ENCODE data around the gene SEC14L1. TPM values are rescaled to one million over a fixed set of nuclear protein-coding genes. Genes with fewer than 3 reads are reported as not detected.

The SEC14L1 gene
- polyA plus RNA-seq, 1 donor: 28.7 TPM

DNA sequence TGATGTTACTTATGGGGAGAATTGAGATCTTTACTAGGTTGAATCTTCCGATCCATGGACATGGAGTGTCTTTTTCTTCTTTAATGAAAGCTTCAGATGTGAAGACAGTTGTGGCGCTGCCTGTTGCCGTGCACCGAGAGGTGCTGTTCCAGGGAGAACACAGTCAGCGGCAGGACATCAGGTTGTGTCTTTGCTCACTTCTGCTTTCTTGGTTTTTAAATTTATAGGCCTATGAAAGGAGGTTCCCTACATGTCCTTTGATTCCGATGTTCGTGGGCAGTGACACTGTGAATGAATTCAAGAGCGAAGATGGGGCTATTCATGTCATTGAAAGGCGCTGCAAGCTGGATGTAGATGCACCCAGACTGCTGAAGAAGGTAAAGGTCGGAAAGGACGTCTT is 49.8 kb downstream of the SEC14L1 start:
- Histone ChIP-seq H3K27me3 (ENCODE audit: control insufficient read depth, insufficient read depth, low read length) (no peaks in the 10 kb centered on the region), H3K27ac (ENCODE audit: low read length) (no peak overlapping the region), H3K4me1 (ENCODE audit: control insufficient read depth, insufficient read depth, low read length) (no peaks in the 10 kb centered on the region), H3K9me3 (ENCODE audit: control insufficient read depth, low read depth, low read length) (no peaks in the 10 kb centered on the region), H3K36me3 (ENCODE audit: control insufficient read depth, insufficient read depth, low read length) (peaks cover 23% of the 10 kb centered on the region), H3K4me3 (ENCODE audit: low read length) (no peak overlapping the region)
- DNase-seq: no peak
- no CpG with 5 or more reads among the region's 11 CpGs for WGBS (ENCODE audit: insufficient coverage, low lambda C conversion rate)

DNA sequence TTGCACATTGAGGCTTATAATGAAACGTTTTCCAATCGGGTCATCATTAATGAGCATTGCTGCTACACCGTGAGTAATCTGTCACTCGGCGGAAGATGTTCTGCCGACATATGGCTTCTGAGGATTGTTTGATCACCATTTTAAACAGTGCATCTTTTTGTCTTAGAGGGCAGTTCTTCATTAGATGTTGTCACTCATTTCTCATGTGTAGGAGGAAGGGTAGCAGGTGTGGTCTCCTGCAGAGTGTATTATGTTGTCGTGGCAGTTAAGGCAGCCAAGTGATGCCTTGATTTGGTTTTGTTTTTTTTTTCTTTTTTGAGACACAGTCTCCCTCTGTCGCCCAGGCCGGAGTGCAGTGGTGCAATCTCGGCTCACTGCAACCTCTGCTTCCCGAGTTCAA is 50.5 kb downstream of the SEC14L1 start:
- H3K9me3 ChIP-seq (ENCODE audit: control insufficient read depth, low read depth, low read length): no peaks in the 10 kb centered on the region
- no peak overlapping the region for H3K27ac ChIP-seq (ENCODE audit: low read length)
- peaks cover 28% of the 10 kb centered on the region for H3K36me3 ChIP-seq (ENCODE audit: control insufficient read depth, insufficient read depth, low read length)
- H3K27me3 ChIP-seq (ENCODE audit: control insufficient read depth, insufficient read depth, low read length): no peaks in the 10 kb centered on the region
- 80% methylated on average over 2 of the region's 11 CpGs for WGBS (ENCODE audit: insufficient coverage, low lambda C conversion rate)
- no peak overlapping the region for H3K4me3 ChIP-seq (ENCODE audit: low read length)
- H3K4me1 ChIP-seq (ENCODE audit: control insufficient read depth, insufficient read depth, low read length): no peaks in the 10 kb centered on the region
- no peak for DNase-seq

DNA sequence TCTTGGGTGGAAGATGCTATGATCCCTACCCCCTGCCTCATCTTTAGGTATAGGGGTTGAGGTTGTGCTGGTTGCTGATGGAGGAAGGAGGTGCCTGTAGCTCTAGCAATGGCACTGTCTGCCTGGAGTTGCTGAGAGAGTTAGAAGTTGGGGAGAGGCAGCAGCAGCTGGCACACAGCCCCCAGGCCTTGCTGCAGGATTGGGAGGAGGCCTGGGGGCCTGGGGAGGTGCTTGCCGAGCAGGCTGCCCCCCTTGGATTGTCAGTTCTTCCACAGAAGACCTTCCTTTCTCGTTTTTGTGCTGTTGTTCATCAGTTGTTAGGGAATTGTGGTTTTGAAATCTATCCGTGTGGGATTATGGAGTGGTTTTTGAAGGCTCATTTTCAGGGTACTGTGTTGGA is 52.9 kb downstream of the SEC14L1 start:
- Histone ChIP-seq H3K36me3 (ENCODE audit: control insufficient read depth, insufficient read depth, low read length) (peaks cover 40% of the 10 kb centered on the region), H3K4me3 (ENCODE audit: low read length) (no peak overlapping the region), H3K9me3 (ENCODE audit: control insufficient read depth, low read depth, low read length) (no peaks in the 10 kb centered on the region), H3K27ac (ENCODE audit: low read length) (no peak overlapping the region), H3K27me3 (ENCODE audit: control insufficient read depth, insufficient read depth, low read length) (no peaks in the 10 kb centered on the region), H3K4me1 (ENCODE audit: control insufficient read depth, insufficient read depth, low read length) (no peaks in the 10 kb centered on the region)
- DNase-seq: no peak
- 90% methylated on average over 2 of the region's 3 CpGs for WGBS (ENCODE audit: insufficient coverage, low lambda C conversion rate)

DNA sequence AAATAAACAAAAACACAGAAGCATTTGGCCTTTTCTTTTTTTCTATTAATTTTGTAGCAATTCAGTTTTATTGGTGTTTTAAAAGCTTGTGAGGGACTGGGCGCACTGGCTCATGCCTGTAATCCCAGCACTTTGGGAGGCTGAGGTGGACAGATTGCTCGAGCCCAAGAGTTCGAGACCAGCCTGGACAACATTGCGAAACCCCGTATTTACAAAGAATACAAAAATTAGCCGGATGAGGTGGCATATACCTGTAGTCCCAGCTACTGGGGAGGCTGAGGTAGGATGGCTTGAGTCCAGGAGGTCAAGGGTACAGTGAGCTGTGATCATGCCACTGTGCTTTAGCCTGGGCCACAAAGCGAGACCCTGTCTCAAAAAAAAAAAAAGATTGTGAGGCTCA is 53.4 kb downstream of the SEC14L1 start:
- no peaks in the 10 kb centered on the region for H3K27me3 ChIP-seq (ENCODE audit: control insufficient read depth, insufficient read depth, low read length)
- no peaks in the 10 kb centered on the region for H3K4me1 ChIP-seq (ENCODE audit: control insufficient read depth, insufficient read depth, low read length)
- H3K27ac ChIP-seq (ENCODE audit: low read length): no peak overlapping the region
- no peaks in the 10 kb centered on the region for H3K9me3 ChIP-seq (ENCODE audit: control insufficient read depth, low read depth, low read length)
- WGBS (ENCODE audit: insufficient coverage, low lambda C conversion rate): no CpG with 5 or more reads among the region's 7 CpGs
- no peak overlapping the region for H3K4me3 ChIP-seq (ENCODE audit: low read length)
- no peak for DNase-seq
- H3K36me3 ChIP-seq (ENCODE audit: control insufficient read depth, insufficient read depth, low read length): peaks cover 40% of the 10 kb centered on the region

DNA sequence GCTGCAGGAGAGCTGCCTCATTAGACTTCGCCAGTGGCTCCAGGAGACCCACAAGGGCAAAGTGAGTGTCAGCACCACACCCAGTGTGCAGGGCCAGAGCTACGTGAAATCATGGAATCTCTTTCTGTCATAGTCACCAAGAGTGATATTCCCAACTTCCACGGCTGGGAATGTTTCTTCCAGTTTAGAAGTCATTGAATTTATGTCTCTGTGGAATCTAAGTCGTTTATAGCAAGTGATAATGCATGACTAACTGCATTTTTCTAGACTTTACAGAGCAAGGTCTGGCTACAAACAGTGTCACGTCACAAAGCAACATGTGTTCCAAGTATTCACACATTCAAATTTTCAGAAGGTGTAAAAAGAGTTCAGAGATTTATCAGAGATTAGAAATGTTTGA is 55.5 kb downstream of the SEC14L1 start:
- Histone ChIP-seq H3K9me3 (ENCODE audit: control insufficient read depth, low read depth, low read length) (no peaks in the 10 kb centered on the region), H3K27ac (ENCODE audit: low read length) (no peak overlapping the region), H3K4me1 (ENCODE audit: control insufficient read depth, insufficient read depth, low read length) (no peaks in the 10 kb centered on the region), H3K4me3 (ENCODE audit: low read length) (no peak overlapping the region), H3K36me3 (ENCODE audit: control insufficient read depth, insufficient read depth, low read length) (peaks cover 55% of the 10 kb centered on the region), H3K27me3 (ENCODE audit: control insufficient read depth, insufficient read depth, low read length) (no peaks in the 10 kb centered on the region)
- no CpG with 5 or more reads among the region's 5 CpGs for whole genome bisulfite sequencing (ENCODE audit: insufficient coverage, low lambda C conversion rate)
- DNase-seq: no peak

DNA sequence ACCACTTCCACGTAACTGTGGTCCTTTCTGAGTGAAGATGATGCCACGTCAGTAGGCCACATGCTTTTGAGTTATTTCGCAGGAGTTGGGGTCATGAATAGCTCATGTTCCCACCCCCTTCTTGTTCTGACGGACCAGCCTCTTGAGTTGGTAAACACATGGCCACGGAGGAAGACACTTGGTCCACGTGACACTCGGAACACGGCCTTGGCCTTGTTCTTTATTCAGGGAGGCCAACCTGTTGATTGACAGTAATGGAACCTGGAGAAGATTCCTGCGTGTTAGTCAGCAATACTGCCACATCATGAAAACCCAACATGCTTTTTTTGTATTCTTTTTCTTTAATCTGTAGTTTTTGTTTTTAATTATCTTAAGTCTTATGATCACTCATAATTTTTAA is 56.3 kb downstream of the SEC14L1 start:
- H3K4me3 ChIP-seq (ENCODE audit: low read length): no peak overlapping the region
- no peaks in the 10 kb centered on the region for H3K27me3 ChIP-seq (ENCODE audit: control insufficient read depth, insufficient read depth, low read length)
- no peak overlapping the region for H3K27ac ChIP-seq (ENCODE audit: low read length)
- no peak for DNase-seq
- H3K36me3 ChIP-seq (ENCODE audit: control insufficient read depth, insufficient read depth, low read length): peaks cover 60% of the 10 kb centered on the region
- WGBS (ENCODE audit: insufficient coverage, low lambda C conversion rate): no CpG with 5 or more reads among the region's 9 CpGs
- H3K4me1 ChIP-seq (ENCODE audit: control insufficient read depth, insufficient read depth, low read length): no peaks in the 10 kb centered on the region
- no peaks in the 10 kb centered on the region for H3K9me3 ChIP-seq (ENCODE audit: control insufficient read depth, low read depth, low read length)

DNA sequence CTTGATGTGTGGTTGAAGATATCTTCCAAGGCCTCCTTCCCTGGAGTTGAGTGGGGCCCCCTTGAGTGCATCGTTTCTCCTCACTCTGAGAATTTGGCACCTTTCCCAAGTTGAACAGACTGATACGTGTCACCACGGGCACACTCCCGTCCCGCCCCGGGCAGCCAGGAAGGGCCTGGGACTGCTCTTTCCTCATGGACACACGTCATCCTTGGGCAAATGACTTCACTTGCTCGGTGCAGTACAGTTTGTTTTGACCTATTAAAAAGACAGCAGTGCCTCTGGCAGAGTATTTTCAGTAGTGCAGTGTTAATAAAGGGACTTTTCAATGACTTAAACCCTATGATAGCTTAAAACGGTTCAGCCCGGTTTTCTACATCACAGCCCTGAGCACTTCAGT is 59.9 kb downstream of the SEC14L1 start:
- Histone ChIP-seq H3K9me3 (ENCODE audit: control insufficient read depth, low read depth, low read length) (no peaks in the 10 kb centered on the region), H3K4me1 (ENCODE audit: control insufficient read depth, insufficient read depth, low read length) (no peaks in the 10 kb centered on the region), H3K36me3 (ENCODE audit: control insufficient read depth, insufficient read depth, low read length) (peaks cover 63% of the 10 kb centered on the region), H3K27ac (ENCODE audit: low read length) (no peak overlapping the region), H3K4me3 (ENCODE audit: low read length) (no peak overlapping the region), H3K27me3 (ENCODE audit: control insufficient read depth, insufficient read depth, low read length) (no peaks in the 10 kb centered on the region)
- no CpG with 5 or more reads among the region's 10 CpGs for WGBS (ENCODE audit: insufficient coverage, low lambda C conversion rate)
- no peak for DNase-seq

DNA sequence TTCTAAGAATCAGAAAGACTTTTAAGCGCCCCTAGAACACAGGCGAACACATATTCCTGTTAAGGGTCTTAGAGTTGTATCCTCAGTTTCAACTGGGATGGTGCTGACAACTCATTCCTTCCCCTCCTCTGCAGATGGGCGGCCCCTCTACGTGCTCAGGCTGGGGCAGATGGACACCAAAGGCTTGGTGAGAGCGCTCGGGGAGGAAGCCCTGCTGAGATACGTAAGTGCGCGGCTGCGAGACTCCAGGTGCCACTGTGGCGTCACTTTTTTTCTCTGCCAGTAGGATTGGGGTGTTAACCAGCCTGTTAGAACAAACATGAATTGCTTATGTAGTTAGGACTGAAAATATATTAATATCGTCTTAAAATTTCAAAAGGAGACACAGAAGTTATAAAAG is 62.7 kb downstream of the SEC14L1 start:
- DNase-seq: no peak
- H3K4me3 ChIP-seq (ENCODE audit: low read length): no peak overlapping the region
- 100% methylated on average over 1 of the region's 12 CpGs for WGBS (ENCODE audit: insufficient coverage, low lambda C conversion rate)
- no peak overlapping the region for H3K27ac ChIP-seq (ENCODE audit: low read length)
- no peaks in the 10 kb centered on the region for H3K9me3 ChIP-seq (ENCODE audit: control insufficient read depth, low read depth, low read length)
- peaks cover 69% of the 10 kb centered on the region for H3K36me3 ChIP-seq (ENCODE audit: control insufficient read depth, insufficient read depth, low read length)
- H3K4me1 ChIP-seq (ENCODE audit: control insufficient read depth, insufficient read depth, low read length): no peaks in the 10 kb centered on the region
- H3K27me3 ChIP-seq (ENCODE audit: control insufficient read depth, insufficient read depth, low read length): no peaks in the 10 kb centered on the region

DNA sequence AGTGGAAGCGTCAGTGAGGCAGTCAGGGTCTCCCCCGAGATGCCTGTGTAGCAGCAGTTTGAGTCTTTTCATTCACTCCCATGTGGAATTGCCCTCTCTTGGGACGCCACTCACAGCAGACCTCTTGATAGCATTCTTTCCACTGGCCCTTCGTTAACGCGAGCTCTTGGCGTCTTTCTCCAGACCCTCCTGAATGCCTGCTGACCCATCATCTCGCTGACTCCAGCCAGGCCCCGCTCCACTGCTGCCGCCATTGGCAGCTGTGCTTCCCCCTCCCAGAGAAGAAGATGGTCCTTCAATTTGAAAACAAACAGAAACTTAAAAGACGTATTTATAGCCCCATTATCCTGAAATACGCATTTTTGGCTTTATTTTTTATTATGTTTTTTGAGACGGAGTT is 63.1 kb downstream of the SEC14L1 start:
- Histone ChIP-seq H3K9me3 (ENCODE audit: control insufficient read depth, low read depth, low read length) (no peaks in the 10 kb centered on the region), H3K4me1 (ENCODE audit: control insufficient read depth, insufficient read depth, low read length) (no peaks in the 10 kb centered on the region), H3K36me3 (ENCODE audit: control insufficient read depth, insufficient read depth, low read length) (peaks cover 72% of the 10 kb centered on the region), H3K27me3 (ENCODE audit: control insufficient read depth, insufficient read depth, low read length) (no peaks in the 10 kb centered on the region), H3K4me3 (ENCODE audit: low read length) (no peak overlapping the region), H3K27ac (ENCODE audit: low read length) (no peak overlapping the region)
- no peak for DNase-seq
- 93% methylated on average over 2 of the region's 13 CpGs for WGBS (ENCODE audit: insufficient coverage, low lambda C conversion rate)

DNA sequence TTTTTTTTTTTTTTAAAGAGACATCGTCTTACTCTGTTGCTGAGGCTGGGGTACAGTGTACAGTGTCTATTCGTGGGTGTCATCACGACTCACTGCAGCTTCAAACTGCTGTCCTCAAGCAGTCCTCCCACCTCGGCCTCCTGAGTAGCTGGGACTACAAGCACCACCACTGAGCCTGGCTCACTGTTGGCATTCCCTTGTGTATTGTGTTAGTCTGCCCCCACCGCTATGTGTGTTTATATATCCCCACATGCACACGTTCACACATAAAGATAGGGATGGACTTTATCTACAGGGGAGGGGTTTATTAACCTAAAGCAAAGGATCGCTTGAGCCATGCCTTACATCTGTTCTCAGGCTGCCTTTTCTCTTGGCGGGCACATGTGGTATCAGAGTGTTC is 63.8 kb downstream of the SEC14L1 start:
- no peak overlapping the region for H3K27ac ChIP-seq (ENCODE audit: low read length)
- no peaks in the 10 kb centered on the region for H3K9me3 ChIP-seq (ENCODE audit: control insufficient read depth, low read depth, low read length)
- H3K4me3 ChIP-seq (ENCODE audit: low read length): no peak overlapping the region
- H3K4me1 ChIP-seq (ENCODE audit: control insufficient read depth, insufficient read depth, low read length): no peaks in the 10 kb centered on the region
- no CpG with 5 or more reads among the region's 8 CpGs for WGBS (ENCODE audit: insufficient coverage, low lambda C conversion rate)
- no peak for DNase-seq
- H3K36me3 ChIP-seq (ENCODE audit: control insufficient read depth, insufficient read depth, low read length): peaks cover 76% of the 10 kb centered on the region
- no peaks in the 10 kb centered on the region for H3K27me3 ChIP-seq (ENCODE audit: control insufficient read depth, insufficient read depth, low read length)

DNA sequence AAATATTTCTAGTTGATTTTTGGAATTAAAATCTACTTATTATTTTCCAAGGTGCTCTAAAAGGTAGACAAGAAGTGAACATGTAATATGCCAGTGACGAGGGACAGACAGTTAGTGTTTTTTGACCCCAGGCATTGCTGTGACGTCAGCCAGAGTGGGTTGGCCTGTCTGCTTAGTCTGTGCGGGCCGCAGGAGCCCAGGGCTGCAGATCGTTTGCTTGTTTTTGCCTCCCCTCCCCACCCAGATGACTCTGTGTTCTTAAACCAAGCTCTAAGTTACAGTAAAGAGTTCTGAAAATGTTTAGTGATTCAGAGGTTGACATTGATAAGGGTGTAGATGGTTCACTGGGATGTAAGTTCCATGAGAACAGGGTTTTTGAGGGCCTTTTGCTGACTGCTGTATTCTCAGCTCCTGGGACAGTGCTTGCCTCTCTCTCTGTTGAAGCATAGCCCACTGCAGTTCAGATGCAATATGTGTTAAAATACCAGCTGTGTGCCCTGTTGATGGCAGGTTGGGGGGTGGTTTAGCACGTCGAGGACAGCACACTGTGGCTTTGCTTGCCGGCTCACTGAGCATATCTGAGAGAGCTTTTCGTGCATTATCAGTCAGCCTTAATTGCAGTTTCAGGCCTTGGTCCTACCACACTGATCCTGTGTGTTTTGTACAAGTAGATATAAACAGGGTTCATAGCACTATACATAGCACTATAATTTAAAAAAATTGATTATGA is 64.8 kb downstream of the SEC14L1 start:
- H3K27me3 ChIP-seq (ENCODE audit: control insufficient read depth, insufficient read depth, low read length): no peaks in the 10 kb centered on the region
- no peaks in the 10 kb centered on the region for H3K4me1 ChIP-seq (ENCODE audit: control insufficient read depth, insufficient read depth, low read length)
- peaks cover 76% of the 10 kb centered on the region for H3K36me3 ChIP-seq (ENCODE audit: control insufficient read depth, insufficient read depth, low read length)
- no peak overlapping the region for H3K4me3 ChIP-seq (ENCODE audit: low read length)
- no peaks in the 10 kb centered on the region for H3K9me3 ChIP-seq (ENCODE audit: control insufficient read depth, low read depth, low read length)
- H3K27ac ChIP-seq (ENCODE audit: low read length): no peak overlapping the region
- WGBS (ENCODE audit: insufficient coverage, low lambda C conversion rate): no CpG with 5 or more reads among the region's 9 CpGs
- DNase-seq: no peak
